T-helper 17 cell (primary cell): ENCODE results near the gene CASK. TPM values are rescaled to one million over a fixed set of nuclear protein-coding genes. Genes with fewer than 3 reads are reported as not detected.

Experiments used
- ATAC-seq: fragments of 150-1000 bp; cut with Tn5 transposase; 2 replicates; pipeline ENCODE4 v1.10.0; 2021; ENCODE audit warnings: mild to moderate bottlenecking, moderate library complexity
- DNase-seq, 3 donors: peaks; one replicate each; pipeline versions ENCODE4 v3.0.0 to v3.0.0-alpha.2; 2020 to 2021
- H3K9me3 ChIP-seq: one replicate; pipeline ENCODE4 v1.7.0; 2013; ENCODE audit warnings: low read length, mild to moderate bottlenecking; ENCODE audit not compliant: control insufficient read depth, poor library complexity, severe bottlenecking
- H3K27ac Mint-ChIP-seq: one replicate; pipeline ENCODE4 v1.8.0; 2022; ENCODE audit warnings: mild to moderate bottlenecking, moderate library complexity, mixed read lengths
- H3K27me3 Mint-ChIP-seq: one replicate; pipeline ENCODE4 v1.8.0; 2022; ENCODE audit warnings: mixed read lengths
- H3K36me3 Mint-ChIP-seq: one replicate; pipeline ENCODE4 v1.8.0; 2022; ENCODE audit warnings: low read depth, mixed read lengths
- H3K4me1 Mint-ChIP-seq: one replicate; pipeline ENCODE4 v1.8.0; 2022; ENCODE audit warnings: mild to moderate bottlenecking, mixed read lengths
- H3K4me3 Mint-ChIP-seq: one replicate; pipeline ENCODE4 v1.8.0; 2022; ENCODE audit warnings: mild to moderate bottlenecking, moderate library complexity, mixed read lengths
- total RNA-seq, 4 donors: library from RNA in 2 of 4; stranded (reverse) in 2 of 4; gene quantifications; one replicate each; pipeline ENCODE4 v1.2.3 and lab custom pipeline; 2022 to 2026

The CASK gene
- total RNA-seq, 2 donors from 2014 or later: 99.9 to 107 TPM

DNA sequence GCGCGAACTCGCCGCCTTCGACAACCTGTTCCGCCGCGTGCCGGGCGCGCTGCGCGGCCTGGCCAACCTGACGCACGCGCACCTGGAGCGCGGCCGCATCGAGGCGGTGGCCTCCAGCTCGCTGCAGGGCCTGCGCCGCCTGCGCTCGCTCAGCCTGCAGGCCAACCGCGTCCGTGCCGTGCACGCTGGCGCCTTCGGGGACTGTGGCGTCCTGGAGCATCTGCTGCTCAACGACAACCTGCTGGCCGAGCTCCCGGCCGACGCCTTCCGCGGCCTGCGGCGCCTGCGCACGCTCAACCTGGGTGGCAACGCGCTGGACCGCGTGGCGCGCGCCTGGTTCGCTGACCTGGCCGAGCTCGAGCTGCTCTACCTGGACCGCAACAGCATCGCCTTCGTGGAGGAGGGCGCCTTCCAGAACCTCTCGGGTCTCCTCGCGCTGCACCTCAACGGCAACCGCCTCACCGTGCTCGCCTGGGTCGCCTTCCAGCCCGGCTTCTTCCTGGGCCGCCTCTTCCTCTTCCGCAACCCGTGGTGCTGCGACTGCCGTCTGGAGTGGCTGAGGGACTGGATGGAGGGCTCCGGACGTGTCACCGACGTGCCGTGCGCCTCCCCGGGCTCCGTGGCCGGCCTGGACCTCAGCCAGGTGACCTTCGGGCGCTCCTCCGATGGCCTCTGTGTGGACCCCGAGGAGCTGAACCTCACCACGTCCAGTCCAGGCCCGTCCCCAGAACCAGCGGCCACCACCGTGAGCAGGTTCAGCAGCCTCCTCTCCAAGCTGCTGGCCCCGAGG is 449.2 kb downstream of the CASK start:
- ATAC-seq (no peak), DNase-seq (no peak)
- no peaks in the 10 kb centered on the region for H3K9me3 ChIP-seq
- Mint-ChIP-seq H3K27ac (no peak overlapping the region), H3K27me3 (no peaks in the 10 kb centered on the region), H3K4me3 (no peak overlapping the region), H3K4me1 (no peaks in the 10 kb centered on the region), H3K36me3 (no peaks in the 10 kb centered on the region)

DNA sequence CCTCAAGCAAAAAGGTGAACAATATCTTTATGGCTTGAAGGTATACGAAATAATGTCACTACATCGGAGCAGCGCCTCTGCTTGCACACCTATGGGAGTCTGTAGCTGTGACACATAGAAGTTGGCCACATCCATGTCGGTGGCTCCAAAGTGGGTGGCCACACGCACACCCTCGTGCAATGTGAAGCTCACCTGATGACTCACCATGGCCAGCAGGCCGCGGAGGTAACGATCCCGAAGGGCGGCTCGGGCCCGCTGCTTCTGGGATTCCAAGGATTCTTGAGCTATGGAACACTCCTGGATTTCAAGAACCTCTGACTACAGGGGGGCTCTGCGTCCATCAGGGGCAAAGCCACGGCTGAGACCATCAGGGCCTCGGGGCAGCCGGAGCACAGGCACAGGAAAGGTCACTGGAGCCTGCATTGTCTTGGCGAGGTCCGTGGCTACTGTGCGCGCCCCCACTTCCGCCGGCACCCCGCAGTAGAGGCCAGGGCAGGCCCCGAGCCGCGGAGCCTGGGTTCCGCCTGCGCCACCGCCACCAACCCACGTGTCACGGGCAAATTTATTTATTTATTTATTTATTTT is 451.0 kb downstream of the CASK start:
- no peak for ATAC-seq
- H3K27me3 Mint-ChIP-seq: no peaks in the 10 kb centered on the region
- no peak overlapping the region for H3K27ac Mint-ChIP-seq
- no peaks in the 10 kb centered on the region for H3K36me3 Mint-ChIP-seq
- no peak overlapping the region for H3K4me3 Mint-ChIP-seq
- no peaks in the 10 kb centered on the region for H3K9me3 ChIP-seq
- no peaks in the 10 kb centered on the region for H3K4me1 Mint-ChIP-seq
- no peak for DNase-seq

DNA sequence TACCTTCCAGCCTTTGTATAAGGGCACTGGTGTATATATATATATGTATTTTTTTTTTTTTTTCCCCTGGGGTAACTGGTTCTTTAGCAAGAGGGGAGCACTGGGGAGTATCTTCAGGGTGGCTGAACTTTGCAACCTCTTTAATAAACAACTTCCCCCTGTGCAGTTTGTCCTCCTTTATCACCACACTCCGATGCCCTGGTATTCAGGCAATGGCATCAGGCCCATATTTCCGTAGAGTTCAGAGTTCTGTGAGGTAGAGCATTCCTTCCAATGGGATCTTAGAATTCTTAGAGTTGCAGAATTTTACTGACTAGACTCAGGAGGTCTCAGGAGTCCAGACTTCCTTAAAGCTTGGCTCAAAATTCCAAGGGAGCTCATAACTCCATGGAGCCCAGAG is 451.6 kb downstream of the CASK start:
- ATAC-seq: no peak
- H3K9me3 ChIP-seq: no peaks in the 10 kb centered on the region
- H3K27ac Mint-ChIP-seq: no peak overlapping the region
- H3K4me3 Mint-ChIP-seq: no peak overlapping the region
- no peak for DNase-seq
- no peaks in the 10 kb centered on the region for H3K27me3 Mint-ChIP-seq
- H3K36me3 Mint-ChIP-seq: no peaks in the 10 kb centered on the region
- H3K4me1 Mint-ChIP-seq: no peaks in the 10 kb centered on the region

DNA sequence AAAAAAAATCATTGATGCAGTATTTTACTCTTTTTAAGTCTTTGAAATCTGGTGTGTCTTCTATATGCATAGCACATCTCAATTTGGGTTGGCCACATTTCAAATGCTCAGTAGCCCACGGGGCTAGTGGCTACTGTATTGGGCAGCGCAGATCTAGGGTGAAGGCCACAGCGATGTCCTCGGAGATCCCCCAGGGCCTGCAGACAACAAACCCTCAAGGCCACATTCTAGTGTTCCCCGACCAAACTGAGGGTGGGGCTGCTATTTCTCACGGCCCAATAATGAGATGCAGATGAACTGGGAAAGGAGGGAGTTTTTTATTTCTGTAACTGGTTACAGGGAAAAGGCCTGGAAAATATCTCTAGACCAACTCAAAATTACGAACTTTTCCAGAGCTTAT is 452.6 kb downstream of the CASK start:
- DNase-seq: no peak
- H3K4me1 Mint-ChIP-seq: no peaks in the 10 kb centered on the region
- no peaks in the 10 kb centered on the region for H3K27me3 Mint-ChIP-seq
- no peak for ATAC-seq
- no peaks in the 10 kb centered on the region for H3K36me3 Mint-ChIP-seq
- H3K4me3 Mint-ChIP-seq: no peak overlapping the region
- no peak overlapping the region for H3K27ac Mint-ChIP-seq
- no peaks in the 10 kb centered on the region for H3K9me3 ChIP-seq

DNA sequence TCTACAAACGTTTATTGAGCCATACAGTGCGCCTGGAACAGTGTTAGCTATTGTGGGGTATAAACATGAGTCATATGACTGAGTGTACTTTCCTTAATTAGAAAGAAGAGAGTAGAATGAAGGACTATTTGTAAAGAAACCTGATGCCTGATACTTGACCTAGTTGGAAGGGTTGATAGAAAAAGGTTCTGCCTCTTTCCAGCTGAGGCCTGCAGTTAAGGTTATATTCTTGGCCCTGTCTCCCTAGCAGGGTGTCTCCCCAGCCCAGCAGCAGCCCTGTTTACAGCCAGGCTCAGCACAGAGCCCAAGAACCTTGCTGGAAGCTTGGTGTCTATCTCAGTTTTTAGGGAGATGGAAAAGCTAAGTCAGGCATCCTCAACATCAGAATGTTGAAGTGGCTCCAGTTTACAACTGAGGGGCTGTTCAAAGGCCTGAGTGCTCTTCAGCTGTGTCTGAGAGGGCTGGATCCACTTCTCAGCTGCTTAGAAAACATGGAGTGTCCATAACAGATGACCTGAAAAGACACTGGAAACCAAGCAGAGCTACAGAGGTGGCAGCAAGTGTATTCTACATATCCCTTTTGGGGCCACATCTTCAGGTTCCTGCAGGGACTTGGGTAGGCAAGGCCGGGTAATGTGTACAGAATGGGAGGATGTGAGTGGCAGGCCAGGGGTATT is 454.6 kb downstream of the CASK start:
- H3K9me3 ChIP-seq: no peaks in the 10 kb centered on the region
- no peak for DNase-seq
- Mint-ChIP-seq H3K27me3 (no peaks in the 10 kb centered on the region), H3K36me3 (no peaks in the 10 kb centered on the region), H3K4me1 (no peaks in the 10 kb centered on the region), H3K27ac (no peak overlapping the region), H3K4me3 (no peak overlapping the region)
- no peak for ATAC-seq

Other genes starting within 250 kb of the CASK start
- gene GPR34, start 234.6 kb downstream of the CASK start, total RNA-seq: under 1 TPM in 1 of 2 donors, not detected in 1; 0.17 TPM
- gene GPR82, start 199.4 kb downstream of the CASK start, total RNA-seq: not detected